ENCODE data around the gene PRSS22.

PRSS22 gene

GRCh38 chr16:2827831-2828520 lies 30.0 kb downstream of the PRSS22 start:
- no peak for DNase-seq

GRCh38 chr16:2827374-2827791 lies 30.6 kb downstream of the PRSS22 start:
- DNase-seq: no peak

GRCh38 chr16:2826591-2827373 lies 31.2 kb downstream of the PRSS22 start:
- DNase-seq: no peak

GRCh38 chr16:2825906-2826305 lies 32.1 kb downstream of the PRSS22 start:
- no peak for DNase-seq

- DNase-seq: no peak
Observed at GRCh38 chr16:2825049-2825742, 32.8 kb downstream of the PRSS22 start.

- DNase-seq: no peak
Observed at GRCh38 chr16:2824626-2825025, 33.3 kb downstream of the PRSS22 start.

GRCh38 chr16:2822496-2822895 lies 35.5 kb downstream of the PRSS22 start:
- no peak for DNase-seq

GRCh38 chr16:2822158-2822495 lies 35.8 kb downstream of the PRSS22 start:
- DNase-seq: no peak

GRCh38 chr16:2821487-2822157 lies 36.3 kb downstream of the PRSS22 start:
- DNase-seq: no peak

- no peak for DNase-seq
Observed at GRCh38 chr16:2820836-2821486, 37.0 kb downstream of the PRSS22 start.

GRCh38 chr16:2819939-2820835 lies 37.8 kb downstream of the PRSS22 start:
- no peak for DNase-seq

GRCh38 chr16:2819179-2819938 lies 38.6 kb downstream of the PRSS22 start:
- no peak for DNase-seq

GRCh38 chr16:2818272-2818876 lies 39.6 kb downstream of the PRSS22 start:
- no peak for DNase-seq

- no peak for DNase-seq
Observed at GRCh38 chr16:2817340-2818271, 40.4 kb downstream of the PRSS22 start.

- DNase-seq: no peak
Observed at GRCh38 chr16:2816751-2817339, 41.1 kb downstream of the PRSS22 start, which contains the start of gene PRSS21. PRSS21 (plus strand) TSS chr16:2817237; CDS start chr16:2817269, 32 bp downstream.

- DNase-seq: no peak
Observed at GRCh38 chr16:2815299-2815771, 42.6 kb downstream of the PRSS22 start.

- DNase-seq: no peak
Observed at GRCh38 chr16:2814551-2815298, 43.2 kb downstream of the PRSS22 start.

GRCh38 chr16:2813771-2814221 lies 44.2 kb downstream of the PRSS22 start:
- no peak for DNase-seq
